Measurements from ENCODE around the gene ZNF398.
A peak's percentile ranks its signal among the peaks of the same experiment; 100 is the strongest.

DNA sequence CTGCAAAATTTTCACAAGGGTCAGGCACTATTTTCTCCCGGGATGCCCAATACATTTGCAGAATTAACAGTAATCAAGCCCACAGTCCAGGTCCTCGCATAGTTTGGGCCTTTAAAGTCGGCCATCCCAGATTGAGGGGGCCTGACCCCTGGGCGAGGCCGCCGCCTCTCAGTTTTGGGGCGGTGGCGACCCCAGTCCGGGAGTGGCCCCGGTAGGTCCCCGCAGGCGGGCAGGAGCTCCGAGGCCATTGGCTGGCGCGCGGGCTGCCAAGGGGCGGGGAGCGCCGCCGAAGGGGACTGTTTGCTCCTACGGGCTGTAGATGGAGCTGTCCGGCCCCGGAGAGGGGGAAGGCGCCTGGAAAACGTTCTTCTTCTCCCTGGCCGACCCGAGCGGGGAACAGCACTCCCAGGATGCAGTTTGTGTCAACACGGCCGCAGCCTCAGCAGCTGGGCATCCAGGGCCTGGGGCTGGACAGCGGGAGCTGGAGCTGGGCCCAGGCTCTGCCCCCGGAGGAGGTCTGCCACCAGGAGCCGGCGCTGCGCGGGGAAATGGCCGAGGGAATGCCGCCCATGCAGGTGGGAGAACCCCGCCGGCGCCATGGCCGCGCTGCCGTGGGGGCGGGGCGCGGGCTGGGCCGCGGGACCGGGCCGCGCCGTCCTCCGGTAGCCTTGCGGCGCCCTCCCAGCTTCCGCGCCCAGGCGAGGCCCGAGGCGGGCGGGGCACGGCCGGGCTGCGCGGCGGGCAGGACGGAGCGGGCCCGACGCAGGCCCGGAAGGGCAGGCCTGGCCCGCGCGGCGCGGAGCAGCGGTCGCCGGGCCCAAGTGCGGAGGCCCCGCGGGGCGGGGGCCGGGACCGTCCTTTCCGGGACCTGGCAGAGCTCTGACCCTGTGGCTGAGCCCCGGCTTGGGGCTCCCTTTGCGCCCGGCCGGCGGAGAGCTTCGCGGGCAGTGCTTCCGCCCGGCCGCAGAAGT is 48.2 kb downstream of the ZNF398 start, which contains the start of gene ZNF282:
- TF ChIP-seq POLR2A (IDR thresholded peaks at IDR 0.05; ENCODE audit: low read depth, low read length) (peak; percentile 75), TAF1 (IDR thresholded peaks at IDR 0.05; ENCODE audit: low read depth, low read length) (peak; percentile 54; the same call in 1 of the 2 replicates), POLR2AphosphoS5 (IDR thresholded peaks at IDR 0.05; ENCODE audit: low read depth, low read length) (peak; percentile 51; the same call in 1 of the 2 replicates), POU2F2 (IDR thresholded peaks at IDR 0.05; ENCODE audit: low read depth, low read length) (0 out of 2 replicates have a peak, but pooled peaks have one; percentile 34)

Measured in GM12891 (cell line).